GM12892 (cell line): Measurements from ENCODE around the gene SUGT1. TPM values are rescaled to one million over a fixed set of nuclear protein-coding genes. Genes with fewer than 3 reads are reported as not detected.
"Not testable (repeated sequence)": the region's sequence is repeated elsewhere in the genome, so short reads cannot be mapped to it uniquely, and the experiment has no call there.

Source experiments
- DNase-seq: peaks from one replicate; pipeline ENCODE4 v3.0.0; 2011; ENCODE audit not compliant: insufficient read length
- FAIRE-seq: peaks from 2 replicates; lab custom pipeline; 2011; peaks lifted over from hg19 to GRCh38; lab: Jason Lieb, UNC
- POLR2A ChIP-seq: IDR thresholded peaks from 2 replicates; pipeline ENCODE4 v1.6.1; 2011; ENCODE audit warnings: low read depth, low read length, control low read depth
- POLR2AphosphoS5 ChIP-seq: IDR thresholded peaks from 2 replicates; pipeline ENCODE4 v1.6.1; 2011; ENCODE audit warnings: low read depth, low read length, control low read depth
- TAF1 ChIP-seq: IDR thresholded peaks from 2 replicates; pipeline ENCODE4 v1.6.1; 2011; ENCODE audit warnings: low read depth, mild to moderate bottlenecking, control low read depth, low read length, borderline replicate concordance
- polyA plus RNA-seq: library from polyadenylated mRNA; unstranded; fragments of >200 nt; gene quantifications from one replicate; pipeline ENCODE4 v1.2.1, GENCODE V29; 2012; ENCODE audit warnings: missing spikeins, inconsistent platforms; ENCODE audit not compliant: missing spikeins

The SUGT1 gene
- 65.7 TPM for polyA plus RNA-seq

GRCh38 chr13:52652196-52652979 is at the start of gene SUGT1:
TSS of gene SUGT1 (plus strand) at chr13:52652836. CDS start at chr13:52652921, 85 bp downstream.
- TF ChIP-seq POLR2A (peak; percentile 85), POLR2AphosphoS5 (peak; percentile 88), TAF1 (peak; percentile 51; the same call in 1 of the 2 replicates)
- DNase-seq: peak; percentile 74
- peak; percentile 98 for FAIRE-seq

- not testable (repeated sequence) for DNase-seq, FAIRE-seq
These were observed 49.3 kb upstream of the SUGT1 start for GRCh38 chr13:52603316-52603715.

- not testable (repeated sequence) for FAIRE-seq, DNase-seq
These were observed 46.5 kb upstream of the SUGT1 start for GRCh38 chr13:52606126-52606525.

- FAIRE-seq, DNase-seq: not testable (repeated sequence)
These were observed 45.8 kb upstream of the SUGT1 start for GRCh38 chr13:52606795-52607194.

- FAIRE-seq, DNase-seq: not testable (repeated sequence)
These were observed 44.5 kb upstream of the SUGT1 start for GRCh38 chr13:52608184-52608583.

GRCh38 chr13:52609013-52609606 is 43.5 kb upstream of the SUGT1 start:
- not testable (repeated sequence) for DNase-seq
- FAIRE-seq: peak; percentile 79

- DNase-seq, FAIRE-seq: not testable (repeated sequence)
These were observed 42.5 kb upstream of the SUGT1 start for GRCh38 chr13:52610158-52610557.

- no peak for FAIRE-seq
- TF ChIP-seq TAF1: no peak
- DNase-seq: no peak
These were observed 37.4 kb upstream of the SUGT1 start for GRCh38 chr13:52615134-52615801.

- TF ChIP-seq POLR2AphosphoS5 (no peak), POLR2A (no peak), TAF1 (no peak)
- DNase-seq (no peak), FAIRE-seq (no peak)
These were observed 36.8 kb upstream of the SUGT1 start for GRCh38 chr13:52615812-52616211.

GRCh38 chr13:52617070-52618060 is 35.3 kb upstream of the SUGT1 start:
- peak; percentile 83 for TF ChIP-seq POLR2A
- peak; percentile 63 for TF ChIP-seq TAF1
- TF ChIP-seq POLR2AphosphoS5: peak; percentile 84
- DNase-seq (peak; percentile 68), FAIRE-seq (peak; percentile 91)

GRCh38 chr13:52631083-52631690 is 21.4 kb upstream of the SUGT1 start:
- FAIRE-seq: peak; percentile 84
- not testable (repeated sequence) for DNase-seq
